ENCODE measurements around the gene CUTA.

The CUTA gene

GRCh38 chr6:33419580-33420490 lies 1.9 kb upstream of the CUTA start, which contains the start of gene SYNGAP1:
SYNGAP1 (plus strand) TSS chr6:33420065; CDS start chr6:33420265, 200 bp downstream.
- DNase-seq (ENCODE audit: extremely low read depth, low read depth), result peak; percentile 44
- no peak for TF ChIP-seq CTCF (IDR thresholded peaks at IDR 0.05; ENCODE audit: low read depth, low read length)

GRCh38 chr6:33418690-33419291 lies 884 bp upstream of the CUTA start:
- DNase-seq (ENCODE audit: extremely low read depth, low read depth), result no peak
- no peak for TF ChIP-seq CTCF (IDR thresholded peaks at IDR 0.05; ENCODE audit: low read depth, low read length)

- TF ChIP-seq CTCF (IDR thresholded peaks at IDR 0.05; ENCODE audit: low read depth, low read length), result no peak
- no peak for DNase-seq (ENCODE audit: extremely low read depth, low read depth)
These were observed 592 bp downstream of the CUTA start for GRCh38 chr6:33417128-33417902.

DNA sequence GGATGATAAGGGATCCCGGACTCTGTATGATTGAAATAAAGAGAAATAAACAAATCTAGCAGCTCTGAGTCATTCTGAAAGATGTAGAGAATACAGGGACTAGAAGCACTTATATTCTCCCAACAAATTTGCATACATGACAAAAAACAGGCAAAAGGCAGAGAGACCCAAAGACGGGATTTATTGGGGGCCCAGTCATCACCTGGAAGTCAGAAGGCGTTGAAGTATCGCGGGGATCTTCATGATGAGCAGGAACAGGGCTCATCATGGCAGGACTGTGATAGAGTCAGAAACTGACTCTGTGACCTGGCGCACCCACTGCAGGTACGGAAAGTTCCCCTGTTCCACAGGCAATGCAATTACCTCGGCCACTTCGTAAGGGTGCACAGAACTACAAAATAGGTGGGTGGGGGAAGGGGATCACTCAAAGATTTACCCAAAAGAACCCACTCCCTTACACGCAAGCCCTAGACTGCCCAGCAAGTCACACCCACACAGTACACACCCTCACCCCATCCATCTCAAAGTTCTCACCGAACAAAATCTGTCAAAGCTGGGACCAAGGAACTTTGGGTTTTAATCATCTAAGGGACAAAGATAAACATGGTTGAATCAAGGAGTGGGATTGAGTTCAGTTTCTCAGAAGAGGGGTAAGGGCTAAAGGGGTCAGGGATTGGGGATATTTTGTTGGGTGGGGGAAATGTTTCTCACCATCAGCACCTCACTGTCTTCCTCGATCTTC lies 1.4 kb downstream of the CUTA start:
- no peak for TF ChIP-seq CTCF (IDR thresholded peaks at IDR 0.05; ENCODE audit: low read depth, low read length)
- no peak for DNase-seq (ENCODE audit: extremely low read depth, low read depth)

DNA sequence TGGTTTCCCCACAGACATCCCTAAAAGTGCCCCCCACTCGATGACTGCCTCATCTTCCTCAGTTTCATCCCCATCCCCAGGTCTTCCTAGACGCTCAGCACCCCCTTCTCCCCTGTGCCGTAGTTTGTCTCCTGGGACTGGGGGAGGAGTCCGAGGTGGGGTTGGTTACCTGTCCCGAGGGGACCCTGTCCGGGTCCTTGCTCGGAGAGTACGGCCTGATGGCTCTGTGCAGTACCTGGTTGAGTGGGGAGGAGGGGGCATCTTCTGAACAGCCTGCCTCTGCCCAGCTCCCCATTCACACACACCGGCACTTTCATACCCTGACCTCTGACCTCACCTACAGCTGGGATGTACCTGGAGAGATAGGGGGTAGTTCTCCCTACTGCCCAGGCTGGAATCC lies 2.1 kb downstream of the CUTA start:
- no peak for TF ChIP-seq CTCF (IDR thresholded peaks at IDR 0.05; ENCODE audit: low read depth, low read length)
- DNase-seq (ENCODE audit: extremely low read depth, low read depth), result no peak

DNA sequence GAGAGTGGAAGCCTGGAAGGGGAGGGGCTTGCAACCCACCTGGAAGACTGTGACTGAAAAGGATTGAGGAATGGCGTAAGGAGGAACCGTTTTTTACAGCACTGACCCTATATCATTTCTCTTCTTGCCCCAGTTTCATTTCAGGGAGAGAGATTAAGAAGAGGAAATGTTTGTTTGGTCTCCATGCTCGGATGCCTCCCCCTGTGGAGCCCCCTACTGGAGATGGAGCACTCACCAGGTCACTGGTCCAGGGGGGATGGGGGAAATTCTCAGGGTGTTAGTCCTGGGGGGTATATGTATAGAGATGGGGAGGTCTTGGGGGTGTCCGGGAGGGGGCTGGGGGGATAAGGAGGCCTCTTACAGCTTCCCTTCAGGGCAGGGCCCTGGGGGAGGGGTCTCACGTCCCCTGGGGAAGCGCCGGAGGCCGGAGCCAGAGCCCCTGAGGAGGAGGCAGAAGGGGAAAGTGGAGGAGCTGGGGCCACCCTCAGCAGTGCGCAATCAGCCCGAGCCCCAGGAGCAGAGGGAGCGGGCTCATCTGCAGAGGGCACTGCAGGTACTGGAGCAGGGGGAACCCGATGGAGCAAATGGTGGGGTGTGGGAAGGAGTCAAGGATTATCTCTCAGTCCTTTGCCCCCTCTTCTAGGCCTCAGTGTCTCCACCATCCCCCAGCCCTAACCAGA lies 3.2 kb downstream of the CUTA start:
- no peak for DNase-seq (ENCODE audit: extremely low read depth, low read depth)
- peak; percentile 34 for TF ChIP-seq CTCF (IDR thresholded peaks at IDR 0.05; ENCODE audit: low read depth, low read length)

All from AG09319 (cell line).